Activated T-cell treated with anti-CD3 and anti-CD28 coated beads, Interleukin-2, amount 50 U/mL, for 72 hours (primary cell): ENCODE results near the gene TRIM71. TPM values are rescaled to one million over a fixed set of nuclear protein-coding genes. Genes with fewer than 3 reads are reported as not detected.
"Not testable (repeated sequence)": the region's sequence is repeated elsewhere in the genome, so short reads cannot be mapped to it uniquely, and the experiment has no call there.

Source experiments
- ATAC-seq, 2 donors: fragments of 150-1000 bp; cut with Tn5 transposase; replicated peaks in 1 of 2; 2 replicates each; pipeline ENCODE4 v1.10.0; 2021; ENCODE audit warnings: moderate library complexity in 2 of 2, mild to moderate bottlenecking in 1 of 2
- DNase-seq, 2 donors: peaks; one replicate each; pipeline ENCODE4 v3.0.0; 2021 to 2022; ENCODE audit warnings: mixed read lengths in 1 of 2
- H3K27ac Mint-ChIP-seq: one replicate; pipeline ENCODE4 v1.8.0; 2022; ENCODE audit warnings: mild to moderate bottlenecking, moderate library complexity, mixed read lengths
- H3K27me3 Mint-ChIP-seq: one replicate; pipeline ENCODE4 v1.8.0; 2022; ENCODE audit warnings: low read depth, mixed read lengths
- H3K36me3 Mint-ChIP-seq, 2 donors: one replicate each; pipeline ENCODE4 v1.8.0; 2022; ENCODE audit warnings: mixed read lengths in 2 of 2, mild to moderate bottlenecking in 1 of 2; ENCODE audit not compliant: insufficient read depth in 2 of 2
- H3K4me1 Mint-ChIP-seq: one replicate; pipeline ENCODE4 v1.8.0; 2022; ENCODE audit warnings: low read depth, mixed read lengths
- H3K4me3 Mint-ChIP-seq, 2 donors: one replicate each; pipeline ENCODE4 v1.8.0; 2022; ENCODE audit warnings: mild to moderate bottlenecking in 2 of 2, mixed read lengths in 2 of 2, moderate library complexity in 2 of 2
- H3K9me3 Mint-ChIP-seq, 2 donors: one replicate each; pipeline ENCODE4 v1.8.0; 2022; ENCODE audit warnings: mixed read lengths in 2 of 2
- total RNA-seq, 2 donors: library from RNA; stranded (reverse); gene quantifications; one replicate each; pipeline ENCODE4 v1.2.3, GENCODE V29; 2022

Gene TRIM71
- total RNA-seq, 2 donors from 2014 or later = 0.02 to 0.07 TPM

DNA sequence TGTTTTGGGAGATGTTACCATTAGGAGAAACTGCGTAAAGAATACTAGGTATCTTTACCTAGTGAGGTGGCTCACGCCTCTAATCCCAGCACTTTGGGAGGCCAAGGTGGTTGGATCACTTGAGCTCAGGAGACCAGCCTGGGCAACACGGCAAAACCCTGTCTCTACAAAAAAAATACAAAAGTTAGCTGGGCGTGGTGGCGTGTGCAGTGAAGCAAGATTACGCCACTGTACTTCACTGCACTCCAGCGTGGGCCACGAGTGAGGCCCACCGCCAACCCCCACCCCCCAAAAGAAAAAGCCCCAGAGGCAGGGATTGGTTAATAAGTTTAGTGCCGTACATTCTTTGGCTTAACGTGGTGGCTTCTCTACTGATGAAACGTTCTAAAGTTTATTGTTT lies 23.5 kb downstream of the TRIM71 start:
- Mint-ChIP-seq H3K27ac (no peak overlapping the region), H3K9me3 (no peaks in the 10 kb centered on the region), H3K4me3 (no peak overlapping the region), H3K4me1 (peaks cover 13% of the 10 kb centered on the region), H3K27me3 (peaks cover 3% of the 10 kb centered on the region), H3K36me3 (no peaks in the 10 kb centered on the region)
- ATAC-seq = no peak
- no peak for DNase-seq

DNA sequence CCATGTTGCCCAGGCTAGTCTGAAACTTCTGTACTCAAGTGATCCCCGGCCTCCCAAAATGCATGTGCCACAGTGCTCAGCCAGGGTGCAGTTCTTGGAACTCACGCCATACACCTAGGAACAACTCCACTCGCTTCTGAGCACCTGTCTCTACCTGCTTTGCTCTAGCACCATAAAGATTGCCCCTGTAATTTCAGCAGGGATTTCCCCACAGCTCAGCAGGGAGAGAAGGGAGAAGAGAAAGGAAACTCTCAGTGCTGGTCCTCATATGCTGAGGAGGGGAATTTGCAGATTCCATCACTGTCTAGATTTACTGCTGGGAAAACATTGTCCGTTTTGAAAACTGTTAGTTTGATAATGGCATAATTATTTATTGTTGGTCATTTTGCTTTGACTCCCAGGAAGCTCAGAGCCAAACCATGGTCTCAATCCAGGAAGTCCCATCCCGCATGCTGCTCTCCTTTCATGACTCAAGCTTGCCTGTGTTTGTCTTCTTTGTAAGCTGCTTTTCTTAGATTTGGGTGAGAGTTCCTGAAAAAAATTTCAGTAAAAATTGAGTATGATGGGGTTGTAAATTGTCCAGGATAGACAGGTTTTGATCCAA lies 24.2 kb downstream of the TRIM71 start:
- no peak overlapping the region for H3K4me3 Mint-ChIP-seq
- H3K4me1 Mint-ChIP-seq = peaks cover 13% of the 10 kb centered on the region
- DNase-seq (no peak), ATAC-seq (no peak)
- H3K27me3 Mint-ChIP-seq = no peaks in the 10 kb centered on the region
- H3K36me3 Mint-ChIP-seq = no peaks in the 10 kb centered on the region
- no peak overlapping the region for H3K27ac Mint-ChIP-seq
- no peaks in the 10 kb centered on the region for H3K9me3 Mint-ChIP-seq

- Mint-ChIP-seq H3K9me3 (no peaks in the 10 kb centered on the region), H3K27me3 (no peaks in the 10 kb centered on the region), H3K4me1 (peaks cover 13% of the 10 kb centered on the region), H3K4me3 (no peak overlapping the region), H3K27ac (no peak overlapping the region), H3K36me3 (no peaks in the 10 kb centered on the region)
- DNase-seq = no peak
- no peak for ATAC-seq
Observed at GRCh38 chr3:32842531-32842931, 24.7 kb downstream of the TRIM71 start.

- Mint-ChIP-seq H3K4me3 (no peak overlapping the region), H3K27me3 (no peaks in the 10 kb centered on the region), H3K36me3 (no peaks in the 10 kb centered on the region), H3K9me3 (no peaks in the 10 kb centered on the region), H3K4me1 (peaks cover 13% of the 10 kb centered on the region), H3K27ac (no peak overlapping the region)
- DNase-seq (no peak), ATAC-seq (no peak)
Observed at GRCh38 chr3:32842987-32843386, 25.2 kb downstream of the TRIM71 start.

- H3K27ac Mint-ChIP-seq = no peak overlapping the region
- H3K4me3 Mint-ChIP-seq = no peak overlapping the region
- H3K27me3 Mint-ChIP-seq = no peaks in the 10 kb centered on the region
- no peaks in the 10 kb centered on the region for H3K9me3 Mint-ChIP-seq
- ATAC-seq = no peak
- H3K4me1 Mint-ChIP-seq = peaks cover 13% of the 10 kb centered on the region
- no peak for DNase-seq
- no peaks in the 10 kb centered on the region for H3K36me3 Mint-ChIP-seq
Observed at GRCh38 chr3:32843510-32844321, 25.9 kb downstream of the TRIM71 start.

DNA sequence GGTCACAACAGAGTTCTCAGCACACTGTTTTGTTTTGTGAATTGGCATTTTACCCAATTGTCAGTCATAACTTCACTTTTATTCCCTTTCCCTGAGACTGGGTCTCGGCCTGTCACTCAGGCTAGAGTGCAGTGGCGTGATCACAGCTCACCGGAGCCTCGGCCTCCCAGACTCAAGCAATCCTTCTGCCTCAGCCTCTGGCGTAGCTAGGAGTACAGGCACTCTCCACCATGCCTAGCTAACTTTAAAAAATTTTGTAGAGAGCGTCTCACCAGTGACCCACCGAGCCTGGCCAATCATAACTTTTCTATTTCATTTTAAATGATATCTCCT lies 26.5 kb downstream of the TRIM71 start:
- ATAC-seq = no peak
- no peak overlapping the region for H3K27ac Mint-ChIP-seq

DNA sequence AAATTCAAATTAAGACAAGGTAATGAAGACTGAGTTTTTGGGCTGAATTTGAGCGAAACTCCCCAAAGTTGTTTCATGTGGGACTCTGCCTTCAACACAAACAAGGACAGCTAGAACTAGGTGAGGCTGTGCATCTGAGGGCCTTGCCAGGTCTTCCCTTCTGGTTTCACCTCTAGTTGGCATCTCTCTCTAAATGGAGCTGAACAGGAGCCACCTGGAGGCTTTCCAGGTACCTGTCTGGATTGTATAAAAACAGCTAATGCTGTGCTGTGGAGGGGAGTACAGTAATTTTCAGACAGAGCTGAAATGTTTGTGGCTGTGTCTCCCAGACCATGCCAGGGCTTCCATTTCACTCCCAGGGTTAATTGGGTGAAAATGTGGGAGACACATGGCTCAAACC lies 27.1 kb downstream of the TRIM71 start:
- DNase-seq (no peak), ATAC-seq (no peak)
- no peak overlapping the region for H3K4me3 Mint-ChIP-seq
- H3K4me1 Mint-ChIP-seq = peaks cover 13% of the 10 kb centered on the region
- H3K36me3 Mint-ChIP-seq = no peaks in the 10 kb centered on the region
- H3K9me3 Mint-ChIP-seq = no peaks in the 10 kb centered on the region
- H3K27me3 Mint-ChIP-seq = no peaks in the 10 kb centered on the region
- no peak overlapping the region for H3K27ac Mint-ChIP-seq

More for the DNA sequence above, 26.5 kb downstream of the TRIM71 start:
- H3K9me3 Mint-ChIP-seq = no peaks in the 10 kb centered on the region
- no peak for DNase-seq
- H3K4me1 Mint-ChIP-seq = peaks cover 13% of the 10 kb centered on the region
- H3K4me3 Mint-ChIP-seq = no peak overlapping the region
- H3K36me3 Mint-ChIP-seq = no peaks in the 10 kb centered on the region
- H3K27me3 Mint-ChIP-seq = no peaks in the 10 kb centered on the region

GRCh38 chr3:32845546-32845945 lies 27.7 kb downstream of the TRIM71 start:
- not testable (repeated sequence) for ATAC-seq, H3K27me3 Mint-ChIP-seq, H3K27ac Mint-ChIP-seq, DNase-seq, H3K9me3 Mint-ChIP-seq, H3K36me3 Mint-ChIP-seq, H3K4me3 Mint-ChIP-seq
- H3K4me1 Mint-ChIP-seq = peaks cover 13% of the 10 kb centered on the region

GRCh38 chr3:32847045-32847444 lies 29.2 kb downstream of the TRIM71 start:
- H3K27ac Mint-ChIP-seq, ATAC-seq, H3K36me3 Mint-ChIP-seq, H3K27me3 Mint-ChIP-seq, H3K4me1 Mint-ChIP-seq, H3K4me3 Mint-ChIP-seq, DNase-seq, H3K9me3 Mint-ChIP-seq: not testable (repeated sequence)

- ATAC-seq (no peak), DNase-seq (no peak)
- H3K4me3 Mint-ChIP-seq = no peak overlapping the region
- no peaks in the 10 kb centered on the region for H3K9me3 Mint-ChIP-seq
- no peaks in the 10 kb centered on the region for H3K27me3 Mint-ChIP-seq
- no peaks in the 10 kb centered on the region for H3K36me3 Mint-ChIP-seq
- H3K27ac Mint-ChIP-seq = no peak overlapping the region
- H3K4me1 Mint-ChIP-seq = peaks cover 5% of the 10 kb centered on the region
Observed at GRCh38 chr3:32847528-32847927, 29.7 kb downstream of the TRIM71 start.

- no peak overlapping the region for H3K27ac Mint-ChIP-seq
- peaks cover 2% of the 10 kb centered on the region for H3K27me3 Mint-ChIP-seq
- DNase-seq (no peak), ATAC-seq (no peak)
- H3K4me1 Mint-ChIP-seq = no peaks in the 10 kb centered on the region
- H3K4me3 Mint-ChIP-seq = no peak overlapping the region
- H3K36me3 Mint-ChIP-seq = no peaks in the 10 kb centered on the region
- no peaks in the 10 kb centered on the region for H3K9me3 Mint-ChIP-seq
Observed at GRCh38 chr3:32848215-32848614, 30.4 kb downstream of the TRIM71 start.

DNA sequence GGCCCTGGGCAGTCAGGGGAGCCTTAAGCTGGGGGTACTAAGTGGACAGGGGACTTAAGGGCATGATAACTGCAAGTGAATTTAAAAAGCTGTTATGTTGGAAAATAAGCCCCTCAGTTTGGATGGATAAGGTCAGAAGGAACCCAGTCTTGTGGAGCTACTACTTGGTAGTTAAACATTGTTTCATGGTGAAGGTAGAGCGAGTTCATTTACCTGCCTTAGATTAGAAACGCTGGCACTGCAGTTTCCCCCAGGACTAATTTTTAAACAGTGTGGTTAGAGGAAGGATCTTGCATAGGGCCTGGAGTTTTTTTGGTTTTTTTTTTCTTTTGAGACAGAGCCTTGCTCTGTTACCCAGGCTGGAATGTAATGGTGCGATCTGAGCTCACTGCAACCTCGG lies 31.2 kb downstream of the TRIM71 start:
- Mint-ChIP-seq H3K9me3 (no peaks in the 10 kb centered on the region), H3K36me3 (no peaks in the 10 kb centered on the region), H3K4me1 (no peaks in the 10 kb centered on the region), H3K27ac (no peak overlapping the region), H3K27me3 (peaks cover 6% of the 10 kb centered on the region), H3K4me3 (no peak overlapping the region)
- no peak for DNase-seq
- ATAC-seq = no peak

DNA sequence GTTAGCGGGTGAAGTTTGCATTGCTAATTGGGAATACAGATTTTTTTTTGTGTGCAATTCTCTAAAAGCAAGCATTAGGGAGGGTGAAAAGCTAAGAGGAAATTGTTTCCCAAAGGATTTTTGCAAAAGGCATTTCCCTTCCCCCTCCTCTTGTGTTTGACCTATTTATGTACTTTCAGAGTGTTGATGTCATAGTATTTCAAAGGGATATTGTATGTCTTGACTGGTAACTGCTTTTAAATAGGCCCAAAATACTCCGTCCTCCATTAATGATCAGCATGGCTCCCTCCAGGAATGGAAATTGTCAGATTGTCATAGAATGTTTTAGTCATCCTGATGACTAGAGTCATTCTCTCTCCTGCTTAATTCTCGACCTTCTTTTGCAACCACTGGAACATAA lies 32.4 kb downstream of the TRIM71 start:
- peaks cover 6% of the 10 kb centered on the region for H3K27me3 Mint-ChIP-seq

GRCh38 chr3:32850636-32851035 lies 32.8 kb downstream of the TRIM71 start:
- H3K27me3 Mint-ChIP-seq = peaks cover 6% of the 10 kb centered on the region
- H3K4me1 Mint-ChIP-seq = no peaks in the 10 kb centered on the region
- H3K9me3 Mint-ChIP-seq = no peaks in the 10 kb centered on the region
- ATAC-seq = no peak
- no peaks in the 10 kb centered on the region for H3K36me3 Mint-ChIP-seq
- no peak for DNase-seq
- H3K4me3 Mint-ChIP-seq = no peak overlapping the region
- H3K27ac Mint-ChIP-seq = no peak overlapping the region

More for the DNA sequence above, 32.4 kb downstream of the TRIM71 start:
- DNase-seq (no peak), ATAC-seq (no peak)
- H3K4me1 Mint-ChIP-seq = no peaks in the 10 kb centered on the region
- H3K27ac Mint-ChIP-seq = no peak overlapping the region
- H3K9me3 Mint-ChIP-seq = no peaks in the 10 kb centered on the region
- H3K36me3 Mint-ChIP-seq = no peaks in the 10 kb centered on the region
- H3K4me3 Mint-ChIP-seq = no peak overlapping the region
